PFSK-1 (cell line): ENCODE results near the gene ADCY2.

Experiments used
- FOXP2 ChIP-seq: optimal IDR thresholded peaks from 2 replicates; pipeline ENCODE3; 2011; ENCODE audit warnings: borderline replicate concordance, control low read depth, inconsistent platforms; ENCODE audit not compliant: insufficient read depth; ENCODE audit errors: extremely low read length, extremely low read depth
- POLR2AphosphoS5 ChIP-seq: IDR thresholded peaks from 2 replicates; pipeline ENCODE4 v1.6.1; 2012; ENCODE audit warnings: low read depth, mild to moderate bottlenecking, control low read depth, low read length, moderate library complexity
- SIN3A ChIP-seq: IDR thresholded peaks from 2 replicates; pipeline ENCODE4 v1.6.1; 2012; ENCODE audit warnings: mild to moderate bottlenecking, low read length, moderate library complexity, borderline replicate concordance; ENCODE audit not compliant: insufficient read depth
- TAF1 ChIP-seq: IDR thresholded peaks from 2 replicates; pipeline ENCODE4 v1.6.1; 2012; ENCODE audit warnings: low read length, control low read depth, borderline replicate concordance; ENCODE audit not compliant: insufficient read depth
- TF ChIP-seq, protein P1 (sequence below), 2 experiments: IDR thresholded peaks; 2 replicates each; pipeline versions ENCODE4 v1.6.1 to v1.8.0; 2011 to 2012; ENCODE audit warnings: low read depth in 2 of 2, low read length in 2 of 2, control low read depth in 1 of 2, inconsistent platforms in 1 of 2, mild to moderate bottlenecking in 1 of 2, moderate library complexity in 1 of 2; ENCODE audit not compliant: insufficient read depth in 1 of 2

DNA sequence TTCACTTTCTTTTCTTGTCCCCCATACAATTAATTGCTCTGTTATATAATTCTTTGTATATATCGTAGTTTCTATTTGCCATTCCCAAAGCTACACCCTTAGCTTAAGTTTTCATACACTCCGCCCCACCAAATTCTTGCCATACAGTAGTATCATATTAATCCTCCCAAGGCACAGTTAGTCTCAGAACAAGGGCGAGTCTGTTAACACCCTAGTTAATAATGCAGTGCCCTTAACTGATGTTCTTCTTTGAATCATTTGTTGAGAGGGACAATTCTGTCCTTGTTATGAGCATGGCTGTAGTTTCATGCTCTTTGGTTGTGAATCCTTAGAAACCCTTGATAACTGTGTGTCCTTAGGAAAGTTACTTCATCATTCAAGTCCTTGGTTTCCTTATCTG is 248.8 kb downstream of the ADCY2 start:
- TF ChIP-seq TAF1 (no peak), SIN3A (no peak), POLR2AphosphoS5 (no peak), FOXP2 (no peak)
- TF ChIP-seq, protein P1, sequence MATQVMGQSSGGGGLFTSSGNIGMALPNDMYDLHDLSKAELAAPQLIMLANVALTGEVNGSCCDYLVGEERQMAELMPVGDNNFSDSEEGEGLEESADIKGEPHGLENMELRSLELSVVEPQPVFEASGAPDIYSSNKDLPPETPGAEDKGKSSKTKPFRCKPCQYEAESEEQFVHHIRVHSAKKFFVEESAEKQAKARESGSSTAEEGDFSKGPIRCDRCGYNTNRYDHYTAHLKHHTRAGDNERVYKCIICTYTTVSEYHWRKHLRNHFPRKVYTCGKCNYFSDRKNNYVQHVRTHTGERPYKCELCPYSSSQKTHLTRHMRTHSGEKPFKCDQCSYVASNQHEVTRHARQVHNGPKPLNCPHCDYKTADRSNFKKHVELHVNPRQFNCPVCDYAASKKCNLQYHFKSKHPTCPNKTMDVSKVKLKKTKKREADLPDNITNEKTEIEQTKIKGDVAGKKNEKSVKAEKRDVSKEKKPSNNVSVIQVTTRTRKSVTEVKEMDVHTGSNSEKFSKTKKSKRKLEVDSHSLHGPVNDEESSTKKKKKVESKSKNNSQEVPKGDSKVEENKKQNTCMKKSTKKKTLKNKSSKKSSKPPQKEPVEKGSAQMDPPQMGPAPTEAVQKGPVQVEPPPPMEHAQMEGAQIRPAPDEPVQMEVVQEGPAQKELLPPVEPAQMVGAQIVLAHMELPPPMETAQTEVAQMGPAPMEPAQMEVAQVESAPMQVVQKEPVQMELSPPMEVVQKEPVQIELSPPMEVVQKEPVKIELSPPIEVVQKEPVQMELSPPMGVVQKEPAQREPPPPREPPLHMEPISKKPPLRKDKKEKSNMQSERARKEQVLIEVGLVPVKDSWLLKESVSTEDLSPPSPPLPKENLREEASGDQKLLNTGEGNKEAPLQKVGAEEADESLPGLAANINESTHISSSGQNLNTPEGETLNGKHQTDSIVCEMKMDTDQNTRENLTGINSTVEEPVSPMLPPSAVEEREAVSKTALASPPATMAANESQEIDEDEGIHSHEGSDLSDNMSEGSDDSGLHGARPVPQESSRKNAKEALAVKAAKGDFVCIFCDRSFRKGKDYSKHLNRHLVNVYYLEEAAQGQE (IDR thresholded peaks at IDR 0.05; ENCODE audit: insufficient read depth in 1 of 2, low read depth in 2 of 2, low read length in 2 of 2): no peak
